Germinal center (tissue), 1 donor: ENCODE results near the gene IL11RA.
A peak's percentile ranks its signal among the peaks of the same experiment; 100 is the strongest.

Experiments used
- DNase-seq: peaks from one replicate; pipeline ENCODE4 v3.0.0; 2012; ENCODE audit warnings: mixed read lengths, low spot score

The IL11RA gene

GRCh38 chr9:34651876-34652601 lies at the start of gene IL11RA:
IL11RA (plus strand) TSS chr9:34652185; CDS start chr9:34655218, 3,033 bp downstream.
- DNase-seq = peak; percentile 17

- peak; percentile 88 for DNase-seq
Observed at GRCh38 chr9:34603610-34604231, 48.3 kb upstream of the IL11RA start.

- no peak for DNase-seq
Observed at GRCh38 chr9:34606190-34606589, 45.8 kb upstream of the IL11RA start.

- DNase-seq = no peak
Observed at GRCh38 chr9:34606905-34607304, 45.1 kb upstream of the IL11RA start.

- no peak for DNase-seq
Observed at GRCh38 chr9:34607331-34607730, 44.7 kb upstream of the IL11RA start.

- DNase-seq = no peak
Observed at GRCh38 chr9:34610434-34611206, 41.4 kb upstream of the IL11RA start.

- no peak for DNase-seq
Observed at GRCh38 chr9:34611251-34611810, 40.7 kb upstream of the IL11RA start.

GRCh38 chr9:34611811-34612787 lies 39.9 kb upstream of the IL11RA start, which contains the start of gene RPP25L:
RPP25L (minus strand) TSS chr9:34612097; CDS start chr9:34611296, 801 bp downstream.
- DNase-seq = peak; percentile 93

GRCh38 chr9:34612788-34613390 lies 39.1 kb upstream of the IL11RA start:
- DNase-seq = peak; percentile 85

GRCh38 chr9:34615132-34615531 lies 36.9 kb upstream of the IL11RA start:
- no peak for DNase-seq

- peak; percentile 96 for DNase-seq
Observed at GRCh38 chr9:34620061-34620994, 31.7 kb upstream of the IL11RA start, which contains the start of gene DCTN3. DCTN3 (minus strand) TSS chr9:34620495; CDS start chr9:34620464, 31 bp downstream.

GRCh38 chr9:34623374-34624235 lies 28.4 kb upstream of the IL11RA start:
- no peak for DNase-seq

GRCh38 chr9:34624475-34625185 lies 27.4 kb upstream of the IL11RA start:
- no peak for DNase-seq

- DNase-seq = no peak
Observed at GRCh38 chr9:34625186-34625486, 26.8 kb upstream of the IL11RA start.

GRCh38 chr9:34627716-34628655 lies 24.0 kb upstream of the IL11RA start:
- DNase-seq = no peak

GRCh38 chr9:34628656-34629490 lies 23.1 kb upstream of the IL11RA start, which contains the start of gene ARID3C:
ARID3C (minus strand) TSS chr9:34629066; CDS start chr9:34628014, 1,052 bp downstream.
- DNase-seq = peak; percentile 62
